Measurements from ENCODE around the gene TRNT1.

The TRNT1 gene

DNA sequence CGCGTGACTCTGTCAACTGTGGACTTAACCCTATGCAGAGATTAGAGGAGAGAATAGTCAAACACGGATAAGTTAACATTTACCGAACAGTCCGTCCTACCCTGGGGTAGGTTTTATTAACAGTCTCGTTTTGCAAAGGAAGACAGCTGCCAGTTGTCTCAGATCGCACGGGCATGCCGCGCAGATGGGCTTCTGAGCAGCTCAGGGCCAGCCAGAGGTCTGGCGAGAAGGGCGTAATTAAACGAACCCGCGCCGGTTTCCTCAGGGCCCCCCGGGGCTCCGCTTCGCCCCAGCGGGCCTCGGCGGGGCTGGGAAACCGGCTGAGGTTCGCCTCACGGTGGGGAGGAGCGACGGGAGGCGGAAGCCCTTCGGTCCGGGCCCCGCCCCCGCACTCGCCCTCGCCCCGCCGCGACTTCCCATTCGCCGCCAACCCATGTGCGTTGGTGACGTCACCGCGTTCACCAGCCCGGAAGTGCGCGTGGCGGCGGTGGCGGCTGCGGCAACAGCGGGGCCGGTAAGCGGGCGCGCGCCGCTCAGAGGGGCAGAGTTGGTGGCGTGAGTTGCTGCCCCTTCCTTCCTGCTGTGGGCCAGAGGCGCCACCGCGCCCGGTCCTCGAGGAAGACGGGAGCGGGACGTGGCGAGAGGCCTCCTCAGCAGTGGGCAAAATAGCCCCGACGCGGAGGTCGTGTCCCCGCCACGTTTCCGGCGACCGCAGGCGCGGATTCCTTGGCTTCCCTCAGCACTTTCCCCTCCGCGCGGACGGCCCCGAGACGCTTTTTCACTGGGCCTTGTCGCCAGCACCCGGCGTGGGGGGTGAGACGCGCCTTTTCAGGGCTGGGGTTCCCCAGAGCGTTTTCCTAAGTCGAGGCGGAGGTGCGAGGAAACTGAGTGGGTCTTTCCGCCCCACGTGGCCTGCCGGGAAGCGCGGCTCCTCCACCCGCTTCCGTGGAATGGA, at the start of gene TRNT1:
TRNT1 (plus strand) TSS at position 464 of the 955 bp plus-strand sequence. CDS start 2,101 bp downstream, outside the sequence.
- TF ChIP-seq, protein P1, sequence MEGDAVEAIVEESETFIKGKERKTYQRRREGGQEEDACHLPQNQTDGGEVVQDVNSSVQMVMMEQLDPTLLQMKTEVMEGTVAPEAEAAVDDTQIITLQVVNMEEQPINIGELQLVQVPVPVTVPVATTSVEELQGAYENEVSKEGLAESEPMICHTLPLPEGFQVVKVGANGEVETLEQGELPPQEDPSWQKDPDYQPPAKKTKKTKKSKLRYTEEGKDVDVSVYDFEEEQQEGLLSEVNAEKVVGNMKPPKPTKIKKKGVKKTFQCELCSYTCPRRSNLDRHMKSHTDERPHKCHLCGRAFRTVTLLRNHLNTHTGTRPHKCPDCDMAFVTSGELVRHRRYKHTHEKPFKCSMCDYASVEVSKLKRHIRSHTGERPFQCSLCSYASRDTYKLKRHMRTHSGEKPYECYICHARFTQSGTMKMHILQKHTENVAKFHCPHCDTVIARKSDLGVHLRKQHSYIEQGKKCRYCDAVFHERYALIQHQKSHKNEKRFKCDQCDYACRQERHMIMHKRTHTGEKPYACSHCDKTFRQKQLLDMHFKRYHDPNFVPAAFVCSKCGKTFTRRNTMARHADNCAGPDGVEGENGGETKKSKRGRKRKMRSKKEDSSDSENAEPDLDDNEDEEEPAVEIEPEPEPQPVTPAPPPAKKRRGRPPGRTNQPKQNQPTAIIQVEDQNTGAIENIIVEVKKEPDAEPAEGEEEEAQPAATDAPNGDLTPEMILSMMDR (IDR thresholded peaks at IDR 0.05; ENCODE audit: low read depth, low read length, missing control alignments) = no peak
- peak; percentile 74 for DNase-seq (ENCODE audit: low read depth)

DNA sequence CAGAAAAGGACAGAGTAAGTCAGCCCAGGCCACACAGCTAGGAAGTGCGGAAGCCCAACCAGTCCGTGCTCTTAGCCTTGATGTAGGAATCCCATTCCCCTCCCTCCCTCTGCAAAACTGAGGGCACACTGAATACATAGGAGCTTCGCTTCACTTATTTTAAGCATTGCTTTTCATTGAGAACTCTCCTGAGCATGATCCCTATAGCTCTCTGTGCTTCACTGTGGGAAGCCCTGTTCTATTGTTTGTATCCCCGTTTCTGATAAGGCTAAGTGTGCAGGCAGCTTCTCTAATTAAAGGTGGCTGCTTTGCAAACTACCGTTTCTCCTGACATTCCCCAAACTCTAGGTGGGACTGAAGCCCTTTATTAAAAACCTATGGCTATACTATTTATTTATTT, 46.4 kb upstream of the TRNT1 start:
- H3K4me3 ChIP-seq (ENCODE audit: low read depth, low read length) = no peak overlapping the region
- TF ChIP-seq, protein P1 (IDR thresholded peaks at IDR 0.05; ENCODE audit: low read depth, low read length, missing control alignments) = no peak
- DNase-seq (ENCODE audit: low read depth) = no peak

More for the DNA sequence above, at the start of gene TRNT1:
- H3K4me3 ChIP-seq (ENCODE audit: low read depth, low read length) = peak within 1 kb of the TSS; percentile 99

DNA sequence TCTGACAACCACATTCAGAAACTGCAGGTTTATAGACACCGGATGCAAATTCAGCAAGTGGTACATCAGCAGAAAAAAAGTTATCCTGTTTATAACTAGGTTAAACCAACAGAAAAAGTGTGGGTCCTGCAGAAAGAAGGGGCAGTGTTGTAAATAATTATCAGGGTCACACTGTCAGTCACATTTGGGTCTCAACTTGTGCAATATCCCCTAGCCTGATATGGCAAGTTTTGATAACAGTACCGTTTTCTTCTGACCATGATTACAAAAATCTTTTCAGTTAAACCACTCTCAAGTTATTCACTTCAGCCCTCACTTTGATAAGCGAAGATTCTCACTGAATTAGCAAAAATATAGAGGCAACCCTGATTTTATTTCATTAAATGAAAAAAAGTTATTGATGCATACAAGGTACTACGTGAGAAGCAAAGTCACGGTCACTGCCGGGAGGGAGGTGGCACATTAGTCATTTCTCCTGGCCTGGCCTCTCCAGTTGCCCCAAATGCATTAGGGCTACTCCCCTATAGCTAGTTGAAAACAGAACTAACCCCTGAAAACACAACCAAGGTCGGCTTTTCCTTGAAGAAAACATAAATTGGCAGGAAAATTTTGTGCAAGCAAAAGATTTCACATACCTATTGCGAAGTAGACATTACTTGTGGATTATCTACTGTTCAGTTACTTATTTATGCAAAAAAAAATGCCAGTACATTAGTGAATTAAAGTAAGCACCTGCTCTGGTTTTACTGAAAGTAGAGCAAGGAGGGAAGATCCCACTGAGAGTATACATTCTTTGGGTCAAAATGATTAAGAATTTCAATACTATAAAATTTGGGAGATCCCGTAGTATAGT, 45.1 kb upstream of the TRNT1 start:
- H3K4me3 ChIP-seq (ENCODE audit: low read depth, low read length) = no peak overlapping the region
- TF ChIP-seq, protein P1 (IDR thresholded peaks at IDR 0.05; ENCODE audit: low read depth, low read length, missing control alignments) = no peak
- DNase-seq (ENCODE audit: low read depth) = no peak

DNA sequence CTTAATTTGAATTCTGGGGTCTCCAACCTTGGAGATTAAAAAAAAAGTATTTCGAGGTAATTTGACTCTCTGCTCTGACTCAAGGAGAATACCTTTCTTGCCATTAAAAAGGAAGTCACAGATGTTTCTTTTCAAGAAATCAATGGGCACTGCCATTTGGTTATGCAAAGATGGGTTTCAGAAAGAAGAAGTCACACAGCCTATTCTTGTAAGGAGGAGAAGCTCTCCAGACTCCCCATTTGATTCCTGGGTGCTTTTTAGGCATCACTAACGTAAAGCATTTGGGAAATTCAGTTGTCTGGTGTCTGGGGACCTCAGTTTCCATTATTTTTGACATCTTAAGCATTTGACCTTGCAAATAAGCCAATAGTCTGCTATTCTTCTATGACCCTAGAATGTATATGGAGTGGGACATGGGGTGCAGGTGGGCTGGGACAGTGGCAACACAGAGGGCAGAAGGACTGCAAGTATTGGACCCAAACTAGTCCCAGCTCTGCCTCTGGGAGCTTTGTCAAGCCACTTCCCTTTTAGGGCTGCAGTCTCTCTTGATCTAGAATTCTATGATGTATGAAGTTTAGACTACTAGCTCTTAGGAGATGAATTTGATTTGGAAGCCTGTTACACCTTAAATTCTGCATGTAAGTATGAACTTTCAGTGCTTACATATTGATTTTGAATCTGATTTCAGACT, 44.4 kb upstream of the TRNT1 start:
- no peak overlapping the region for H3K4me3 ChIP-seq (ENCODE audit: low read depth, low read length)
- no peak for DNase-seq (ENCODE audit: low read depth)
- TF ChIP-seq, protein P1 (IDR thresholded peaks at IDR 0.05; ENCODE audit: low read depth, low read length, missing control alignments) = no peak

DNA sequence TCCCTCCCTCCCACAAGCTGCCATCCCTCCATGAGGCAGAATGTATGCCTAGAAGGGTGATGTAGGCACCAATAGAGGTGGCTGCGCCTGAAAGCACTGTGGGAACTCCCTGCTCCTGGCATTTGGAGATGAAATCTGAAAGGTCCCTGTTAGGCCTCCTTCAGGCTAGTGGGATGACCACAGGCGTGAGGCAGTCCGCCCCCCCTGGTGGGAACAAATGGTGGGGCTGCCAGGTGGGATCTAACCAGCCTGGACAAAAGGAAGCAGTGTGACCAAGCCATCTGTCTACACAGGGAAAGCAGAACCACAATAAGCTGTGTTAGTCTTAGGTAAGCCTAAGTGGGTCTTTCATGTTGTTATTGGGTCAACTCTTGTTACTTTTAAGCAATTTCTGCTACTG, 41.9 kb upstream of the TRNT1 start:
- H3K4me3 ChIP-seq (ENCODE audit: low read depth, low read length) = no peak overlapping the region
- no peak for DNase-seq (ENCODE audit: low read depth)
- TF ChIP-seq, protein P1 (IDR thresholded peaks at IDR 0.05; ENCODE audit: low read depth, low read length, missing control alignments) = no peak

DNA sequence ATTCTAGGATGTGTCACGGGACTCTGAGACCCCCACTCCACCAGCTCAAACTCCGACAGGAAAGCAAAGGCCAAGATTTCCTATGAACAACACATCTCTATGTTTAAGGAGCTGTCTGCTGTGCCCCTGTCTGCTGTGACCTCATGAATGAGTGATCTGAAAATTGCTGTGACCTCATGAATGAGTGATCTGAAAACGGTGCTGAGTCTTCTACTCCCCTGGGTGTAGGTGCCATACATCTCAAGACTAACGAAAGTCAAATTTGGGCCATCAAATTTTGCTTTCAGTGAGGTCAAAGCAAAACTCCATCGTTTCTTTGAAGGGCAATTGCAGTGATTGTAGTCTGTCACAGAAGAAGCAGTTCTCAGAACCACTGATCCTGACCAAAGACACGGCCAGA, 41.0 kb upstream of the TRNT1 start:
- H3K4me3 ChIP-seq (ENCODE audit: low read depth, low read length) = no peak overlapping the region
- no peak for DNase-seq (ENCODE audit: low read depth)
- TF ChIP-seq, protein P1 (IDR thresholded peaks at IDR 0.05; ENCODE audit: low read depth, low read length, missing control alignments) = no peak

Data from GM12864 (cell line).